ENCODE results near the gene CFAP65. TPM values are rescaled to one million over a fixed set of nuclear protein-coding genes. Genes with fewer than 3 reads are reported as not detected.

Gene CFAP65
- total and polyA plus RNA-seq, 9 of the 15 experiments (the other 6 are each of a cell fraction or from before 2014, with no cell fraction given): not detected

- no peak for TF ChIP-seq ZNF407 (IDR thresholded peaks at IDR 0.05; ENCODE audit: low read depth)
- TF ChIP-seq BRCA1 (IDR thresholded peaks at IDR 0.05): no peak
- TF ChIP-seq BRCA1 (CRISPR knock-in tag; IDR thresholded peaks at IDR 0.05): no peak
- TF ChIP-seq CBX8 (IDR thresholded peaks at IDR 0.05; ENCODE audit: borderline replicate concordance, extremely low read depth, low read depth, low read length, poor library complexity, severe bottlenecking): no peak
- TF ChIP-seq RBM15 (IDR thresholded peaks at IDR 0.05; ENCODE audit: insufficient read depth, low read length): no peak
- TF ChIP-seq CUX1 (CRISPR knock-in tag; IDR thresholded peaks at IDR 0.05): no peak
- no peak for TF ChIP-seq KLF16 (IDR thresholded peaks at IDR 0.05)
- no peak for TF ChIP-seq SIN3B (IDR thresholded peaks at IDR 0.05; ENCODE audit: low read depth)
Observed at GRCh38 chr2:218995972-218996711, 45.2 kb downstream of the CFAP65 start (continued).

Measured in K562 (cell line).